HG03457 (cell line): ENCODE measurements around the gene GOLPH3L.
"Not testable (repeated sequence)": the region's sequence is repeated elsewhere in the genome, so short reads cannot be mapped to it uniquely, and the experiment has no call there.

Source experiments
- ATAC-seq: cut with Tn5 transposase; IDR thresholded peaks from one replicate; pipeline ENCODE4 v1.9.1; 2021; ENCODE audit warnings: moderate number of reproducible peaks; ENCODE audit not compliant: unreplicated experiment

The GOLPH3L gene

GRCh38 chr1:150660584-150660983 lies 36.4 kb downstream of the GOLPH3L start:
- no peak for ATAC-seq

GRCh38 chr1:150657064-150657463 lies 39.9 kb downstream of the GOLPH3L start:
- not testable (repeated sequence) for ATAC-seq

- ATAC-seq: not testable (repeated sequence)
Observed at GRCh38 chr1:150654635-150655034, 42.3 kb downstream of the GOLPH3L start.

- ATAC-seq: no peak
Observed at GRCh38 chr1:150650193-150650592, 46.8 kb downstream of the GOLPH3L start.

- ATAC-seq: no peak
Observed at GRCh38 chr1:150649441-150650075, 47.4 kb downstream of the GOLPH3L start.

- ATAC-seq: no peak
Observed at GRCh38 chr1:150642296-150642695, 54.7 kb downstream of the GOLPH3L start.

GRCh38 chr1:150641126-150641815 lies 55.7 kb downstream of the GOLPH3L start:
- not testable (repeated sequence) for ATAC-seq

GRCh38 chr1:150638430-150638829 lies 58.5 kb downstream of the GOLPH3L start:
- ATAC-seq: not testable (repeated sequence)

GRCh38 chr1:150634839-150635622 lies 61.9 kb downstream of the GOLPH3L start:
- ATAC-seq: not testable (repeated sequence)

- peak; percentile 83 for ATAC-seq
Observed at GRCh38 chr1:150629115-150629928, 67.6 kb downstream of the GOLPH3L start, which contains the start of gene ENSA. TSS of gene ENSA (minus strand) at chr1:150629612. CDS start at chr1:150629470, 142 bp downstream.

GRCh38 chr1:150628766-150629114 lies 68.2 kb downstream of the GOLPH3L start:
- no peak for ATAC-seq

GRCh38 chr1:150627826-150628410 lies 69.0 kb downstream of the GOLPH3L start:
- no peak for ATAC-seq

GRCh38 chr1:150626150-150626549 lies 70.8 kb downstream of the GOLPH3L start:
- ATAC-seq: no peak

- ATAC-seq: not testable (repeated sequence)
Observed at GRCh38 chr1:150624546-150624945, 72.4 kb downstream of the GOLPH3L start.

- not testable (repeated sequence) for ATAC-seq
Observed at GRCh38 chr1:150624134-150624533, 72.8 kb downstream of the GOLPH3L start.

GRCh38 chr1:150622303-150622975 lies 74.5 kb downstream of the GOLPH3L start:
- no peak for ATAC-seq

- no peak for ATAC-seq
Observed at GRCh38 chr1:150621497-150622302, 75.3 kb downstream of the GOLPH3L start.

- no peak for ATAC-seq
Observed at GRCh38 chr1:150620919-150621318, 76.0 kb downstream of the GOLPH3L start.
